Small intestine (tissue), 7 donors: Measurements from ENCODE around the gene RARA. TPM values are rescaled to one million over a fixed set of nuclear protein-coding genes. Genes with fewer than 3 reads are reported as not detected.
A peak's percentile ranks its signal among the peaks of the same experiment; 100 is the strongest.

Source experiments
- DNase-seq, 2 donors: peaks; one replicate each; pipeline versions ENCODE4 v3.0.0 to v3.0.0-alpha.2; 2013
- FAIRE-seq: peaks from 2 replicates; lab custom pipeline; 2012; peaks lifted over from hg19 to GRCh38; lab: Jason Lieb, UNC
- H3K27ac ChIP-seq, 3 donors: one replicate each; pipeline ENCODE4 v1.5.1; 2013; ENCODE audit warnings: low read length in 2 of 3, mild to moderate bottlenecking in 2 of 3, control low read depth in 1 of 3, inconsistent platforms in 1 of 3, low read depth in 1 of 3, moderate library complexity in 1 of 3
- H3K27me3 ChIP-seq, 3 donors: one replicate each; pipeline ENCODE4 v1.6.1; 2013; ENCODE audit warnings: low read length in 3 of 3, inconsistent platforms in 1 of 3; ENCODE audit not compliant: control insufficient read depth in 3 of 3, insufficient read depth in 3 of 3
- H3K36me3 ChIP-seq, 3 donors: one replicate each; pipeline ENCODE4 v1.6.1; 2013; ENCODE audit warnings: low read length in 3 of 3, inconsistent platforms in 1 of 3, low read depth in 1 of 3, mild to moderate bottlenecking in 1 of 3, moderate library complexity in 1 of 3; ENCODE audit not compliant: control insufficient read depth in 3 of 3, insufficient read depth in 2 of 3
- H3K4me1 ChIP-seq, 3 donors: one replicate each; pipeline ENCODE4 v1.6.1; 2013; ENCODE audit warnings: low read length in 2 of 3, inconsistent platforms in 1 of 3, low read depth in 1 of 3, mild to moderate bottlenecking in 1 of 3, moderate library complexity in 1 of 3; ENCODE audit not compliant: control insufficient read depth in 3 of 3, insufficient read depth in 2 of 3
- H3K4me3 ChIP-seq, 3 donors: one replicate each; pipeline ENCODE4 v1.5.1; 2013; ENCODE audit warnings: low read length in 3 of 3, control low read depth in 1 of 3, inconsistent platforms in 1 of 3, low read depth in 1 of 3, mild to moderate bottlenecking in 1 of 3, moderate library complexity in 1 of 3
- H3K9me3 ChIP-seq, 2 donors: one replicate each; pipeline ENCODE4 v1.6.1; 2013; ENCODE audit warnings: low read depth in 1 of 2, low read length in 1 of 2; ENCODE audit not compliant: control insufficient read depth in 2 of 2, insufficient read depth in 1 of 2
- WGBS, 3 donors: extraction: QIAGEN DNeasy Blood & Tissue Kit; methylation state at CpG; one replicate each; pipeline ENCODE4 v1.1.7; 2013; 5-methylcytosine and 5-hydroxymethylcytosine counted together
- polyA plus RNA-seq, 4 donors: library from polyadenylated mRNA; stranded (reverse) in 3 of 4; unstranded in 1 of 4; fragments of 200-250 nt in 3 of 4; fragments of 120-200 nt in 1 of 4; gene quantifications; one replicate each; pipeline versions ENCODE4 v1.2.1 to v1.2.3, GENCODE V29; 2013
- donor health status: healthy with polysubstance abuse.
- donor health status: control.
- donor health status: control.
- donor health status: Bipolar disorder and iron deficiency.
- donor health status: healthy.

Gene RARA
- polyA plus RNA-seq, 4 donors = 28.8 to 47.7 (median 39.9) TPM

- no peaks in the 10 kb centered on the region for H3K27me3 ChIP-seq
- DNase-seq = no peak
- H3K9me3 ChIP-seq = no peaks in the 10 kb centered on the region
- no peak overlapping the region for H3K4me3 ChIP-seq
- H3K4me1 ChIP-seq = peaks cover 17 to 40% (median 38%) of the 10 kb centered on the region in 3 donors
- no peak for FAIRE-seq
- WGBS, 3 donors = 90 to 95% (median 92%) methylated on average over 9 to 10 of the region's 10 CpGs
- H3K36me3 ChIP-seq = peaks cover 0 to 72% (median 0%) of the 10 kb centered on the region in 3 donors
- peak overlapping the region in 1 of 3 donors; percentile 69 for H3K27ac ChIP-seq
Measured at GRCh38 chr17:40330850-40331470, 22.0 kb downstream of the RARA start.

- FAIRE-seq = no peak
- peak overlapping the region; percentile 5 to 69 (median 21) for H3K27ac ChIP-seq
- no peaks in the 10 kb centered on the region for H3K9me3 ChIP-seq
- H3K4me1 ChIP-seq = peaks cover 7 to 29% (median 29%) of the 10 kb centered on the region in 3 donors
- WGBS, 3 donors = 48 to 77% (median 65%) methylated on average over 12 to 22 of the region's 22 CpGs
- no peaks in the 10 kb centered on the region for H3K27me3 ChIP-seq
- no peak overlapping the region for H3K4me3 ChIP-seq
- peaks cover 0 to 65% (median 0%) of the 10 kb centered on the region in 3 donors for H3K36me3 ChIP-seq
- DNase-seq = no peak
Measured at GRCh38 chr17:40331743-40332641, 23.0 kb downstream of the RARA start.

DNA sequence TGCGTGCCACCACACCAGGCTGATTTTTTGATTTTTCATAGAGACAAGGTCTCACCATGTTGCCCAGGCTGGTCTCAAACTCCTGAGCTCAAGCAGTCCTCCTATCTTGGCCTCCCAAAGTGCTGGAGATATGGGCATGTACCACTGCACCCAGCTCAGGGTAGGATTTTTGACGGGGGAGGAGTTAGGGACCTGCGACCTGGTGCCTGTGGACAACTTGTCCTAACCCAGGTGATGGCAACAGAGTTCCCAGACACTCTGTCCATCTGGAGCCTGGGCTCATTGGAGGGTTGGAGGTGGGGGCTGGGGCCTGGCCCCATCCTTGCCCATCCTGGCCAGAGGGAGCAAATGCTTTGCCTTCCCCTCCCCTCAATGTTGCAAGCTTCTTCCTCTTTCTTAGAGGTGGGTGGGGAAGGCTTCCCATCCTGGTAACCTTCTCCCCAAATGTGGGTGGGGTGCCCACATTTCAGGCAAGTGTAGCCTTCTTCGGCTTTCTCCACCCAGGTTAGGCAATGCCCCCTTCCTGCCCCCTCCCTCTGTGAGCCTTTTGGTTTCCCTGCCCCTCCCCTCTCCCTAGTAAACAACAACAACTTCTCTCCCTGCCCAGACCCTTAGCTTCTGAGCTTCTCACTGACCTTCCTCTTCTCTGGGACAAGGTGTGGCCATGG lies 24.9 kb downstream of the RARA start:
- no peak for FAIRE-seq
- Histone ChIP-seq H3K27me3 (no peaks in the 10 kb centered on the region), H3K27ac (peak overlapping the region in 1 of 3 donors; percentile 16), H3K36me3 (peaks cover 0 to 70% (median 4%) of the 10 kb centered on the region in 3 donors), H3K4me1 (peaks cover 0 to 21% (median 19%) of the 10 kb centered on the region in 3 donors), H3K4me3 (no peak overlapping the region), H3K9me3 (no peaks in the 10 kb centered on the region)
- no peak for DNase-seq
- 80 to 97% (median 87%) methylated on average over 4 of the region's 4 CpGs for WGBS, 3 donors

- DNase-seq (no peak), FAIRE-seq (no peak)
- peak overlapping the region in 1 of 3 donors; percentile 22 for H3K27ac ChIP-seq
- H3K27me3 ChIP-seq = no peaks in the 10 kb centered on the region
- WGBS, 3 donors = 85 to 91% (median 91%) methylated on average over 8 of the region's 8 CpGs
- peaks cover 0 to 16% (median 13%) of the 10 kb centered on the region in 3 donors for H3K4me1 ChIP-seq
- peaks cover 0 to 76% (median 4%) of the 10 kb centered on the region in 3 donors for H3K36me3 ChIP-seq
- no peaks in the 10 kb centered on the region for H3K9me3 ChIP-seq
- H3K4me3 ChIP-seq = no peak overlapping the region
Measured at GRCh38 chr17:40335620-40336019, 26.6 kb downstream of the RARA start.

DNA sequence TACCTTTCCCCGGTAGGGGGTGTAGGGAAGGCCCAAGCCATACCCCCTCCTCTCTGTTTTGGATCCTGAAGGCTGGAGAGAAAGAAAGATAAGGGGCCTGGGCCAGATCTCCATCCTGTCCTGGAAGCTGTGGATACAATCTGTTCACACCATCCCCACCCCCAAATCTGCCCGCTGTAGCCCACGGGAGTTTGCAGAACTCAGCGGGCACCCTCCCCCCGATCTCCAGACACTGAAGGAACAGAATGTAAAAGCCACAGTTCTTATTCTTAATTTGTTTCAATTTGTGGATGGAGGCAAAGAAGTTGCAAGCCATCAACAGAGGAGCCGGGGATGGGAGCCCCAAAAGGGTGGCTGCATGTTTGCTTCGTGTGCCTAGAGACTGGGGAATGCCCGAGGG lies 28.4 kb downstream of the RARA start:
- peak overlapping the region in 1 of 3 donors; percentile 13 for H3K27ac ChIP-seq
- H3K9me3 ChIP-seq = no peaks in the 10 kb centered on the region
- no peak for FAIRE-seq
- H3K4me1 ChIP-seq = peaks cover 0 to 21% (median 12%) of the 10 kb centered on the region in 3 donors
- H3K27me3 ChIP-seq = no peaks in the 10 kb centered on the region
- no peak for DNase-seq
- H3K36me3 ChIP-seq = peaks cover 0 to 58% (median 4%) of the 10 kb centered on the region in 3 donors
- 86 to 89% (median 88%) methylated on average over 8 of the region's 8 CpGs for WGBS, 3 donors
- H3K4me3 ChIP-seq = no peak overlapping the region

DNA sequence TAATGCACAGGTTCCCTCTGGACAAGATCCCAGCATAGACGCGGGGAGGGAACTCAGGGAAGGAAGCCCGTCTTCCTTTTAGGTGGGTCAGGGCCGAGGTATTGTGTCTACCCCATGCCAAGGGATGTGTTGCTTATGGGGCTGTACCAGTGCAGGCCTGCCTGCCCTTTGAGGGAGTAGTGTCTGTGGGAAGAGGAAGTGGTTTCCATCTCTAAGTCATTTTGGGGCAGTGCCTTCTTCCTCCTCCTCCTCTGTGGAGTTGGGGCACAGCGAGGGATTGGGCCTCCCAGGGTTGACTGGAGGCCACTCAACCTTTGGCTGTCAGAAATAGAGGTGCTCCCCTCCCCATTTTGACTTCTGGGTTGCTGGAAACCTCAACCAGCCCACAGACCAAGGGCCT lies 29.1 kb downstream of the RARA start:
- Histone ChIP-seq H3K9me3 (no peaks in the 10 kb centered on the region), H3K4me1 (peaks cover 0 to 21% (median 12%) of the 10 kb centered on the region in 3 donors), H3K27me3 (no peaks in the 10 kb centered on the region), H3K27ac (no peak overlapping the region), H3K36me3 (peaks cover 0 to 52% (median 4%) of the 10 kb centered on the region in 3 donors), H3K4me3 (no peak overlapping the region)
- FAIRE-seq (no peak), DNase-seq (no peak)
- 78 to 89% (median 83%) methylated on average over 5 of the region's 5 CpGs for WGBS, 3 donors

- WGBS, 3 donors = 66 to 76% (median 76%) methylated on average over 13 of the region's 13 CpGs
- Histone ChIP-seq H3K27me3 (no peaks in the 10 kb centered on the region), H3K36me3 (peaks cover 0 to 44% (median 4%) of the 10 kb centered on the region in 3 donors), H3K4me3 (no peak overlapping the region), H3K4me1 (peaks cover 0 to 26% (median 12%) of the 10 kb centered on the region in 3 donors), H3K9me3 (no peaks in the 10 kb centered on the region), H3K27ac (peak overlapping the region in 1 of 3 donors; percentile 15)
- FAIRE-seq (no peak), DNase-seq (no peak)
Measured at GRCh38 chr17:40338941-40339649, 30.1 kb downstream of the RARA start.
